Astrocyte (in vitro differentiated cells and primary cell): ENCODE results near the gene UNC79. TPM values are rescaled to one million over a fixed set of nuclear protein-coding genes. Genes with fewer than 3 reads are reported as not detected.

Experiments
- DNase-seq: peaks from one replicate; pipeline ENCODE4 v3.0.0-alpha.2; 2010; ENCODE audit warnings: low read depth
- FAIRE-seq: peaks from 2 replicates; lab custom pipeline; 2011; peaks lifted over from hg19 to GRCh38; lab: Jason Lieb, UNC
- H2AFZ ChIP-seq: 2 replicates; pipeline ENCODE4 v1.6.0; 2012; ENCODE audit warnings: low read depth, low read length, inconsistent platforms
- H3K27ac ChIP-seq: 2 replicates; pipeline ENCODE4 v1.5.1; 2011; ENCODE audit warnings: low read depth, low read length, inconsistent platforms
- H3K27me3 ChIP-seq: 2 replicates; pipeline ENCODE4 v1.6.0; 2011; ENCODE audit warnings: low read length, inconsistent platforms; ENCODE audit not compliant: insufficient read depth
- H3K36me3 ChIP-seq: 2 replicates; pipeline ENCODE4 v1.5.1; 2011; ENCODE audit warnings: low read length, inconsistent platforms; ENCODE audit not compliant: insufficient read depth
- H3K4me1 ChIP-seq: 2 replicates; pipeline ENCODE4 v1.5.1; 2011; ENCODE audit warnings: low read length, inconsistent platforms; ENCODE audit not compliant: insufficient read depth
- H3K4me2 ChIP-seq: 2 replicates; pipeline ENCODE4 v1.6.0; 2012; ENCODE audit warnings: low read length, inconsistent platforms
- H3K4me3 ChIP-seq: 2 replicates; pipeline ENCODE4 v1.5.1; 2011; ENCODE audit warnings: low read depth, mild to moderate bottlenecking, low read length, inconsistent platforms; ENCODE audit not compliant: insufficient read depth
- H3K79me2 ChIP-seq: 2 replicates; pipeline ENCODE4 v1.6.0; 2012; ENCODE audit warnings: mild to moderate bottlenecking, low read length, inconsistent platforms; ENCODE audit not compliant: insufficient read depth
- H3K9ac ChIP-seq: 2 replicates; pipeline ENCODE4 v1.6.0; 2012; ENCODE audit warnings: mild to moderate bottlenecking, low read length, inconsistent platforms
- H3K9me3 ChIP-seq: 2 replicates; pipeline ENCODE4 v1.5.1; 2012; ENCODE audit warnings: low read depth, mild to moderate bottlenecking, low read length, inconsistent platforms; ENCODE audit not compliant: insufficient read depth
- H4K20me1 ChIP-seq: 2 replicates; pipeline ENCODE4 v1.6.0; 2012; ENCODE audit warnings: low read length, inconsistent platforms; ENCODE audit not compliant: insufficient read depth
- H3K27ac Mint-ChIP-seq: one replicate; pipeline ENCODE4 v1.8.0; 2021; ENCODE audit warnings: mild to moderate bottlenecking, mixed read lengths; ENCODE audit not compliant: unreplicated experiment
- H3K27me3 Mint-ChIP-seq: one replicate; pipeline ENCODE4 v1.8.0; 2021; ENCODE audit warnings: low read depth, mixed read lengths; ENCODE audit not compliant: unreplicated experiment
- H3K36me3 Mint-ChIP-seq: one replicate; pipeline ENCODE4 v1.8.0; 2021; ENCODE audit warnings: low read depth, mixed read lengths; ENCODE audit not compliant: unreplicated experiment
- H3K4me1 Mint-ChIP-seq: one replicate; pipeline ENCODE4 v1.8.0; 2021; ENCODE audit warnings: low read depth, mixed read lengths; ENCODE audit not compliant: unreplicated experiment
- H3K4me3 Mint-ChIP-seq: one replicate; pipeline ENCODE4 v1.8.0; 2021; ENCODE audit warnings: mild to moderate bottlenecking, moderate library complexity, mixed read lengths; ENCODE audit not compliant: unreplicated experiment
- H3K9me3 Mint-ChIP-seq: one replicate; pipeline ENCODE4 v1.8.0; 2021; ENCODE audit warnings: mild to moderate bottlenecking, mixed read lengths; ENCODE audit not compliant: unreplicated experiment
- CTCF ChIP-seq: IDR thresholded peaks from 2 replicates; pipeline ENCODE4 v1.5.1; 2011; ENCODE audit warnings: low read depth, mild to moderate bottlenecking, inconsistent platforms, low read length, moderate library complexity; ENCODE audit not compliant: insufficient read depth
- EZH2 ChIP-seq: IDR thresholded peaks from 2 replicates; pipeline ENCODE4 v1.6.1; 2012; ENCODE audit warnings: mild to moderate bottlenecking, low read length, inconsistent platforms; ENCODE audit not compliant: insufficient read depth
- total RNA-seq: library from RNA; stranded (reverse); gene quantifications from 2 replicates; pipeline ENCODE4 v1.2.1, GENCODE V29; 2021

The UNC79 gene
- total RNA-seq, 1 donor from 2014 or later: 0.66 TPM

- no peak overlapping the region for H3K4me2 ChIP-seq
- H3K4me3 ChIP-seq: no peak overlapping the region
- no peak overlapping the region for H2AFZ ChIP-seq
- H3K79me2 ChIP-seq: no peaks in the 10 kb centered on the region
- TF ChIP-seq CTCF: no peak
- TF ChIP-seq EZH2: no peak
- no peak overlapping the region for H3K27ac Mint-ChIP-seq
- no peaks in the 10 kb centered on the region for H3K27me3 ChIP-seq
- FAIRE-seq (no peak), DNase-seq (no peak)
- H3K27me3 Mint-ChIP-seq: peaks cover 1% of the 10 kb centered on the region
- H3K36me3 ChIP-seq: no peaks in the 10 kb centered on the region
- H3K9ac ChIP-seq: no peak overlapping the region
- no peak overlapping the region for H3K4me3 Mint-ChIP-seq
- H4K20me1 ChIP-seq: no peaks in the 10 kb centered on the region
- H3K4me1 ChIP-seq: no peaks in the 10 kb centered on the region
- peaks cover 3% of the 10 kb centered on the region for H3K9me3 Mint-ChIP-seq
- H3K4me1 Mint-ChIP-seq: no peaks in the 10 kb centered on the region
- no peaks in the 10 kb centered on the region for H3K36me3 Mint-ChIP-seq
- H3K27ac ChIP-seq: no peak overlapping the region
- peaks cover 3% of the 10 kb centered on the region for H3K9me3 ChIP-seq
Observed at GRCh38 chr14:93480867-93481266, 50.1 kb downstream of the UNC79 start.

DNA sequence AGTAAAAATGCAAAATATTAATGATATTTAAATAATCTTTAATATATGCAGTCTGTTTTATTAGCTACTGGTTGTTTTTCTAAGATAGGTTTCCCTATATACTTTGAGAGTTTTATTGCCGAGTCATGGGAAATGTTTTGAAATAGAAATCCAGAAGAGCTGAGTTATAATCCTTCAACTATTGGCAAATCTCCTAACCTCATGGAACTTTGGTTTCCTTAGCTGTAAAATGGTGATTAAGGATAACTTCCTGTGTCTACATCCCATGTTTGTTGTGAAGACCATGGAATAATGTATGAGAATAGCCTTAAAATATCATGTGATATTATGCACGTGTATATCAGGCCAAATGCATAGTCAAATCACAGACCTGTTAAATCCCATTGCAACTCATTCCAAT lies 51.0 kb downstream of the UNC79 start:
- H3K4me2 ChIP-seq: no peak overlapping the region
- H3K36me3 ChIP-seq: no peaks in the 10 kb centered on the region
- peaks cover 3% of the 10 kb centered on the region for H3K9me3 ChIP-seq
- Mint-ChIP-seq H3K9me3 (peaks cover 3% of the 10 kb centered on the region), H3K4me3 (no peak overlapping the region), H3K27ac (no peak overlapping the region), H3K4me1 (no peaks in the 10 kb centered on the region), H3K36me3 (no peaks in the 10 kb centered on the region), H3K27me3 (peaks cover 1% of the 10 kb centered on the region)
- no peak overlapping the region for H3K4me3 ChIP-seq
- H3K4me1 ChIP-seq: no peaks in the 10 kb centered on the region
- H4K20me1 ChIP-seq: no peaks in the 10 kb centered on the region
- no peaks in the 10 kb centered on the region for H3K27me3 ChIP-seq
- H3K79me2 ChIP-seq: no peaks in the 10 kb centered on the region
- H2AFZ ChIP-seq: no peak overlapping the region
- H3K27ac ChIP-seq: no peak overlapping the region
- FAIRE-seq: no peak
- no peak for DNase-seq
- TF ChIP-seq EZH2: no peak
- TF ChIP-seq CTCF: no peak
- no peak overlapping the region for H3K9ac ChIP-seq

GRCh38 chr14:93490001-93490400 lies 59.3 kb downstream of the UNC79 start:
- FAIRE-seq: no peak
- no peaks in the 10 kb centered on the region for H3K36me3 Mint-ChIP-seq
- no peaks in the 10 kb centered on the region for H3K27me3 Mint-ChIP-seq

More at GRCh38 chr14:93490001-93490400, 59.3 kb downstream of the UNC79 start:
- H3K27ac Mint-ChIP-seq: no peak overlapping the region
- no peak overlapping the region for H3K4me2 ChIP-seq
- H3K4me3 ChIP-seq: no peak overlapping the region
- no peaks in the 10 kb centered on the region for H3K27me3 ChIP-seq
- no peak for DNase-seq
- H4K20me1 ChIP-seq: no peaks in the 10 kb centered on the region
- no peaks in the 10 kb centered on the region for H3K36me3 ChIP-seq
- H3K9me3 Mint-ChIP-seq: no peaks in the 10 kb centered on the region
- H3K79me2 ChIP-seq: no peaks in the 10 kb centered on the region
- H2AFZ ChIP-seq: no peak overlapping the region
- H3K4me3 Mint-ChIP-seq: no peak overlapping the region
- H3K4me1 Mint-ChIP-seq: no peaks in the 10 kb centered on the region
- H3K27ac ChIP-seq: no peak overlapping the region
- H3K9ac ChIP-seq: no peak overlapping the region
- H3K4me1 ChIP-seq: no peaks in the 10 kb centered on the region
- H3K9me3 ChIP-seq: no peaks in the 10 kb centered on the region
- TF ChIP-seq CTCF (no peak), EZH2 (no peak)
